Left cardiac atrium (tissue), 4 donors: ENCODE results near the gene UTP15. TPM values are rescaled to one million over a fixed set of nuclear protein-coding genes. Genes with fewer than 3 reads are reported as not detected.
A peak's percentile ranks its signal among the peaks of the same experiment; 100 is the strongest.

Experiments used
- ATAC-seq, 2 donors: fragments of 200-7000 bp; cut with Tn5 transposase; one replicate each; pipeline ENCODE4 v1.9.1; 2020; ENCODE audit warnings: mild to moderate bottlenecking in 2 of 2, moderate library complexity in 2 of 2
- DNase-seq: peaks from one replicate; pipeline ENCODE4 v3.0.0-alpha.2; 2020
- intact Hi-C, 2 donors: fragments of 100-400 bp; cut with DNase I; formaldehyde crosslinking; loops; one replicate each; pipeline versions ENCODE4 v1.14.1 to v1.15.1; 2022 to 2023
- total RNA-seq, 2 donors: library from RNA; stranded (reverse); fragmentation: NEBNext Ultra II Directional; extraction: Animal tissue kit (Norgen Biotek cat#: 25700); gene quantifications; one replicate each; pipeline ENCODE4 v1.2.1, GENCODE V29; 2021
- donor health status: DM: no; HTN: yes; CAD: no.
- donor health status: DM: no; HTN: yes; CAD: no; lungs with severe emphysema.
- donor health status: DM: yes; HTN: yes; CAD: no.
- donor health status: Dilated cardiomyopathy.

The UTP15 gene
- total RNA-seq, 2 donors from 2014 or later: 11.3 to 18.0 TPM

- DNase-seq: no peak
- no peak for ATAC-seq
- intact Hi-C loops: no loop called here
Observed at GRCh38 chr5:73558950-73559349, 6.6 kb upstream of the UTP15 start.

- ATAC-seq (no peak), DNase-seq (no peak)
- intact Hi-C loops: no loop called here
Observed at GRCh38 chr5:73564018-73564417, 1.5 kb upstream of the UTP15 start.

- ATAC-seq (peak; percentile 2 to 26), DNase-seq (no peak)
- intact Hi-C loops: no loop called here
Observed at GRCh38 chr5:73564675-73565074, 868 bp upstream of the UTP15 start.

GRCh38 chr5:73565969-73566547, 515 bp downstream of the UTP15 start:
- ATAC-seq (no peak), DNase-seq (no peak)
- intact Hi-C loops: no loop called here

GRCh38 chr5:73582285-73583145, 17.0 kb downstream of the UTP15 start:
- ATAC-seq (no peak), DNase-seq (no peak)
- intact Hi-C loops: no loop called here

- ATAC-seq (no peak), DNase-seq (no peak)
- intact Hi-C loops: no loop called here
Observed at GRCh38 chr5:73587923-73588322, 22.4 kb downstream of the UTP15 start.

- ATAC-seq: peak; percentile 63 to 76
- intact Hi-C loops: loop anchor here (2.0 to 10.0 kb wide), 3 partner anchors 104 to 1054 kb away; partner anchors contain the start of gene ENC1 (in 1 of the 2)
- DNase-seq: no peak
Observed at GRCh38 chr5:73591102-73591695, 25.7 kb downstream of the UTP15 start.

- ATAC-seq: no peak
- intact Hi-C loops: loop anchor here (2.0 to 10.0 kb wide), 3 partner anchors 103 to 1053 kb away; partner anchors contain the start of gene ENC1 (in 1 of the 2)
- DNase-seq: no peak
Observed at GRCh38 chr5:73591698-73592501, 26.4 kb downstream of the UTP15 start.

GRCh38 chr5:73592551-73592950, 27.0 kb downstream of the UTP15 start:
- DNase-seq (no peak), ATAC-seq (no peak)
- intact Hi-C loops: loop anchor here in 1 of 2 donors (10.0 kb wide), 2 partner anchors 102 to 1052 kb away; partner anchors contain the start of gene ENC1

- DNase-seq (no peak), ATAC-seq (no peak)
- intact Hi-C loops: loop anchor here in 1 of 2 donors (10.0 kb wide), 2 partner anchors 98 to 1048 kb away; partner anchors contain the start of gene ENC1
Observed at GRCh38 chr5:73596705-73597328, 31.3 kb downstream of the UTP15 start.

GRCh38 chr5:73599380-73599779, 33.8 kb downstream of the UTP15 start:
- DNase-seq: no peak
- intact Hi-C loops: loop anchor here in 1 of 2 donors (10.0 kb wide), 2 partner anchors 95 to 1045 kb away; partner anchors contain the start of gene ENC1
- no peak for ATAC-seq

GRCh38 chr5:73603998-73604397, 38.5 kb downstream of the UTP15 start:
- no peak for ATAC-seq
- intact Hi-C loops: no loop called here
- no peak for DNase-seq

- ATAC-seq (peak in 1 of 2 donors; percentile 43), DNase-seq (no peak)
- intact Hi-C loops: no loop called here
Observed at GRCh38 chr5:73605223-73606087, 39.9 kb downstream of the UTP15 start.

- DNase-seq: no peak
- no peak for ATAC-seq
- intact Hi-C loops: no loop called here
Observed at GRCh38 chr5:73606206-73606753, 40.7 kb downstream of the UTP15 start.

GRCh38 chr5:73607228-73607627, 41.7 kb downstream of the UTP15 start:
- no peak for ATAC-seq
- intact Hi-C loops: no loop called here

GRCh38 chr5:73612799-73613198, 47.3 kb downstream of the UTP15 start:
- ATAC-seq (no peak), DNase-seq (no peak)
- intact Hi-C loops: no loop called here

More at GRCh38 chr5:73607228-73607627, 41.7 kb downstream of the UTP15 start:
- DNase-seq: no peak

- DNase-seq (no peak), ATAC-seq (no peak)
- intact Hi-C loops: no loop called here
Observed at GRCh38 chr5:73615085-73615484, 49.5 kb downstream of the UTP15 start.
